HG03095 (cell line): ENCODE results near the gene C1orf159.
"Not testable (repeated sequence)": the region's sequence is repeated elsewhere in the genome, so short reads cannot be mapped to it uniquely, and the experiment has no call there.

Experiments
- ATAC-seq: cut with Tn5 transposase; IDR thresholded peaks from one replicate; pipeline ENCODE4 v1.9.1; 2021; ENCODE audit warnings: moderate library complexity; ENCODE audit not compliant: unreplicated experiment

Gene C1orf159

DNA sequence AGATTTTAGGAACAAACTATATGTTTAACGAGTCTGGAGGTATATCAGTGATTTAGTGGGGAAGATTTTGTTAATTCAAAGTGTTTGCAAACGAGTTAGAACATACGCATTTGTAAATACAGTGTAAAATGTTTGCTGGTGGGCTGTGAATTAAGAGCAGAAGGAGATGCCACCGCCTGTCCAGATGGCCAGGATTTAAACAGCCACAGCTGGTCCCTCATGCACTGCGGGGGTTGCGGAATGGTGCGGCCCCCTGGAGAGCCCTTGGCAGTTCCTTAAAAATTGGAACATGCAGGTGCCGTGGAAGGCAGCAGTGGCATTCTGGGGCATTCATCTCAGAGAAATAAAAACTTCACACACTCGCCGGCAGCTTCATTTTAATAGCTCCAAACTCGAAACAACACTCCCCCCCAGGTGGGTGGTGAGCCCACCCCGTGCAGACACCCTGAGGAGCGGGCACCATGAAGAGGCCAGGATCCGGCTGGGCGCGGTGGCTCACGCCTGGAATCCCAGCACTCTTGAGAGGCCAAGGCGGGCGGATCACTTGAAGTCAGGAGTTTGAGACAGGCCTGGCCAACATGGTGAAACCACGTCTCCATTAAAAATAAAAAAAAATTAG lies 3.5 kb upstream of the C1orf159 start:
- ATAC-seq = no peak

DNA sequence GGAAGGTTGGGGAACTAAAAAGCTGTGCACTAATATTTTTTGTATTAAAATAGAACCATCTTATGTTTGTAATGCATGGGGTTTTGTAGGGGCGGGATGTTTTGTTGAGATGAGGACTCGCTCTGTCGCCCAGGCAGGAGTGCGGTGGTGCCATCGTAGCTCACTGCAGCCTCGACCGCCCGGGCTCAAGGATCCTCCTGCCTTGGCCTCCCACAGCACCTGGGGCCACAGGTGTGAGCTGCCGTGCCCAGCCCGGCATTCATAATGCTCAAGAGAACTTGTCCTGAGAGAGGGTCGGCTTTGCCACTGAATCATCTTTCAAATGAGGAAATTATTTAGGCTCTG lies 3.0 kb upstream of the C1orf159 start:
- ATAC-seq = no peak

DNA sequence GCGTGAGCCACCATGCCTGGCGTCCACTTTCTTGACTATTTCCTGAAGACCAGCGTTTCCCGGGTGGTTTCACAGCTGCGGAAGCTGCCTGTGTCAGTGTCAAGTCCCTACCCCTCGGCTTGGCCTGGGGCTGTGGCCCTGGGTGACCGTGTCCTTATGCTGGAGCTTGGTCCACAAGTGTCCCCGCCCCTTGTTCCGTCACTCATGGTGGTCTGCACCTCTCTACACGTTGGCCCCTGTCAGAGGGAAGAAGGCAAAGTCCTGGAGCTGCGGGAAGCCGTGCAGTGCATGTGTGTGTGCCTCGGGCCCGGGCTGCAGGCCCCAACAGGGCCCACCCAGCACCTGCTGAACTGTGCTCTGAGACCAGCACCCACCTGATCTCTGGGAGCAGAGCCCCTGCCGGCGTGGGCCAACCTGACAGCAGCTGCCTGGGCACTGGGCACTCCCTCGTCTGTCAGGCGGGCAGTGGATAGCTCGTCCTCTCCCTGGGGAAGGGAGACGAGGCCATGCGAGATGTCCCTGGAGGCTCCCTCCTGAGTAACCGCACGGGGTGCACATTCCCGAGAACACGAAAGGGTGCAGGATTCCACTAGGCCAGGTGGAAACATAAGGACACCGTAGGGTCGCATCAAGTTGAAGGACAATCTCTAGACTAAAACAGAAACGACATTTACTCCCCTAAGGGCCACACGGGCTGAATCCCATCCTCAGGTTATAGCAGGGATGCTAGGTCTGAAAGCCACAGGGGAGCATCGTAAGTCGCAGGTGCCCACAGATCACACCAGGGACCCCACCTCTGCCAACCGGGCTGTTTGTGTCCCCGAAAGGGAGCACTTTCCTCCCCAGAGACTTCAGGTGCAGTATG lies 2.4 kb upstream of the C1orf159 start:
- no peak for ATAC-seq

DNA sequence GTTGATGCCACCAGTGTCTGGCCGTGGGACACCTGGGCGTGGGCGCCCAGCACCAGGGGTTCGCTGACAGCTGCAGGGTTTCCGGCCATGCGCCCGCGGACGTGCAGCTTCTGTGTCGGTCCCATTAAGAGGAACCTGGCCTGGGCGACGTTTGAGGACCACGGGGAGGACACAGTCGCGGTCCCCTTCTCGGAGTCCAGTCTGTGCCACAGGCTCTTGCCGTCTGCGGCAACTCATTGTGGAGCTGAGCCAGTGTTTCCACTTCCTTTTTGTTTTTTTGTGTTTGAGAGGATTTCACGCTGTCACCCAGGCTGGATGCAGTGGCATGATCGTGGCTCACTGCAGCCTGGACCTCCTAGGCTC lies 1.6 kb upstream of the C1orf159 start:
- no peak for ATAC-seq

DNA sequence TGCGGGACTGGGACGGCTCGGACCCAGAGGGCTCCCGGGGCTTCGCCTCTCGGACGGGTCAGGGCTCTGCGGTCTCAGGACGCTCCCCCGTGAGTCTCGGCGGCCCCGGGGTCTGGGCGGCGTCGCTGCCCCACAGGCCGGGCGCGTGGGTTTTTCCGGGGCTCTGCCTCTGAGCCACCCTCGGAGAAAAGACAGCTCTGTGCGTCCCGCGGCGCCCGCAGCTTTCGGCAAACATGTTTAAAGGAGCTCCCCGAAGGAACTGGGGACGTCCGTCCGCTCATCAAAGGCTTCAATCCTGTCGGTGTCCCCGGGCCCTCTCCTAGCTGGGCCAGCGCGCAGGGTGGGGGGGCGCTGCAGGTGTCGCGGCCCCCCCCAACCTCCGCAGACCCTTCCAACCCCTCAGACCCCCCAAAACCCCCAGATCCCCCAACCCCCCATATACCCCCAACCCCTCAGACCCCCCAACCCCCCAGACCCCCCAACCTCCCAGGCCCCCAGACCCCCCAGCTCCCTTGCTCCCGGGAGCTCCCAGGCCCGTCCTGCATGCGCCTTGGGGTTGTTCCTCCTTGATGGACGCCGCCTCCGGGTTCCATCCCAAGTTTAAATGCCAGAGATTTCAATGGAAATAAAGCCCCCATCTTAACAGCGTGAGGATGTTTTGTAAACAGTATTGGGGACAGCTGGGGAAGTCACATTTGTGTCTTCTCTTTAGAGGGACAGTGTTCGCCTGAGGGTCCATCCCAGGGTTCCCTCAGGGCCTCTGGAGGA lies 996 bp upstream of the C1orf159 start:
- no peak for ATAC-seq

DNA sequence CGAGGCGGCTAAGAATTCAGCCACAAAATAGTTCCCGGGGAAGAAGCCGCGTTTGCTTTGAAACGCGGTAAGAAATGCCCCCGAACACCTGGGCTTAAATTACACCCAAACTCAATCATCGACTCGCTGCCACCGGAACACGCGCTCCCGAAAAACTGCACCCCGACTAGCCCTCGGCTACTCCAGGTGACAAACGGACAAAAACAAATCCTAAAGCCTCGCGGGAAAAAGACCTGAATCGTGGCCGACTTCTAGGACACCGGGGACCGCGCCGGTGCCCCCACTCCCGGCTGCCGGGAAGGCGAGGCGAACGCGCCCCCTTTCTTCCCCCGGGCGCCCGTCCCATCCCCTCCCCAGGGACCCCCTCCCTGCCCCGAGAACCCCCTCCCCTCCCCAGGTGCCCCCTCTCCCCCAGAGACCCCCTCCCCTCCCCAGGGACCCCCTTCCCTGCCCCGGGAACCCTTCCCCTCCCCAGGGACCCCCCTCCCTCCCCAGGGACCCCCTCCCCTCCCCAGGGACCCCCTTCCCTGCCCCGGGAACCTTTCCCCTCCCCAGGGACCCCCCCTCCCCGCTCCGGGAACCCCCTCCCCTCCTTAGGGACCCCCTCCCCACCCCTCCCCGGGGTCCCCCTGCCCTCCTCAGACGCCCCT lies 628 bp downstream of the C1orf159 start:
- ATAC-seq = no peak

DNA sequence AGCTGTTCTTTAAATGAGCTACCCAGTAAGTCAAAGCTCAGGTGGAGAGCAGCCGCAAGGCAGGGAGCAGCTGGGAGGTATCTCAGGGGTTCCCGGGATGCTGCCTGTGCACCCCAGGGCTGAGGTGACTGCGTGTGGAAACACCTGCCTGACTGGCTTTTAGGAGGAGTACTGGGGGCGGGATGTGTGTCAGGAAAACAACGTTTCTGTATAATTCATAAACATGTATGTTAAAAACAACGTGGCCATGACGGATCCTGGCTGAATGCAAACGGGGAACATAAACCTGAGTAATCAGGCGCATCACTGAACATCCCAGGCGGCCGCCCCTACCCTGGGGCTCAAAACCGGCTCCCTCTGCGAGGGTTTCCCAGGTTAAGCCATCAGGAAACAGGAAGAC lies 1.5 kb downstream of the C1orf159 start:
- ATAC-seq = no peak

DNA sequence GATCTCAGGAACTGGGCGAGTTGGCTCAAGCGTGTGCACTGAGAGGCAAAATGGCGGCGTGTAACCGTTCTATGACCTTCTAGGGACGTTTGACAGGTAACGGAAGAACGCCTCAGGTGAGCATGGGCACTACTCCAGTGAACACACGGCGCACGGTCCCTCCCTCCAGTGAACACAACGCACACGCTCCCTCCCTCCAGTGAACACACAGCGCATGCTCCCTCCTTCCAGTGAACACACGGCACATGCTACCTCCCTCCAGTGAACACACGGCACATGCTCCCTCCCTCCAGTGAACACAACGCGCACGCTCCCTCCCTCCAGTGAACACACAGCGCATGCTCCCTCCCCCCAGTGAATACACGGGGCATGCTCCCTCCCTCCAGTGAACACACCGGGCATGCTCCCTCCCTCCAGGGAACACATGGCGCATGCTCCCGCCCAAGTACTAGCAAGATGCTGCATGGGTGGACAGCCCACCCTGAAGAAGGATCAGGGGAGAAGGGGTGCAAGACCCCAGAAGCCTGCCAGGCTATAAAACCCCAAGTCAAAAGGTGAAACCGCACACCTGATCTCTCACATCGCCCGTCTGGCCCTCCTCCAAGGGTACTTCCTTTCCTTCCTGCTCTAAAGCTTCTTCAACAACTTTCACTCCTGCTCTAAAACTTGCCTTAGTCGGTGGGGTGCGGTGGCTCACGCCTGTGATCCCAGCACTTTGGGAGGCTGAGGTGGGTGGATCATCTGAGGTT lies 3.5 kb downstream of the C1orf159 start:
- ATAC-seq = no peak

DNA sequence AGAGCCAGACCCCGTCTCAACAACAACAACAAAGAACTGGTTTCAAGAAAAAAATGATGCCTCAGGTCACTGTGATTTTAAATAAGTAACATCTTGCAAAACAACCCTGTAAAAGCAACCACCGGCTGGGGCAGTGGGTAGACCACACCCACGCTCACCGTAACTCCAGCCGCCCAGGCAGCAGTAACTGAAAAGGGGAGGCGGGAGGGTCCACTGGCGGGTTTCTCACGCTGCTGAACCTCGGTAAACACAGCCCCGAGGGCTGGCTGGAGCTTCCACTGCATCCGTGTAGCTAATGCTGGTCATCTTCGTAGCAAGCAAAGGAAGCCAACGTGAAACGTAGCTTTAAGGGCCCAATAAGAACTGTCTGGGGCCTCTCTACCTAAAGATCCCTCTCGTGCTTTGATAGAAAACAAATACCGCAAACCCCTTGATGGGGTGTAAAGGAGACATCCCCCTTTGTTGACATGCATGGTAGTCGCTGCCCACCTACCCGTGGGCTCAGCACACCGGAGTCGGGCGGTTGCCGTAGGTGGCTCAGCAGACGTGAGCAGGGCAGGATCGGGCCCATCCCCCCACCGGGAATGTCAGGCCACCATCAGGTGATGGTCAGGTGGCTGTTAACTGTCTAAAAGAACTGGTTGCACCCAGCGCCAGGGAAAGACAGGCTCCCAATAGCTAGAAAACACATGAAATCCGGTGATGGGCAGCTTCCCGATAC lies 4.2 kb downstream of the C1orf159 start:
- no peak for ATAC-seq

DNA sequence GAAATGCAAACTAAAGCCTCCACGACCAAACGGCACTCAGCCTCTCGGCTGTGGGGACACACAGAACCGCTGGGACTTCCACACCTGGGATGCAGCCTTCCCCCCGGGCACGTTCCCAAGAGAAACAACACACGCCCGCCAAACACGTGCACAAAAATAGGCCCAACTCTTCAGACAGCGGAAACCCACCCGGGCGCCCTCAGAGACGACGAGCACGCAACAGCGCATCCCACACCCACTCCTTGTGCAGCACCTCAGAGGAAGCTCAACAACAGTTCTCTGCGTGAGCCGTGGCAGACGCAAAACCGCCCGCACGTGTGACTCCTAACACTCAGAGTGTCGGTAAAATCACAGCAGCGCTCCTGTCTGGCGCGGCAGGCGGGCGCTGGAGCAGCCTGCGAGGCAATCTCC lies 5.3 kb downstream of the C1orf159 start:
- no peak for ATAC-seq

DNA sequence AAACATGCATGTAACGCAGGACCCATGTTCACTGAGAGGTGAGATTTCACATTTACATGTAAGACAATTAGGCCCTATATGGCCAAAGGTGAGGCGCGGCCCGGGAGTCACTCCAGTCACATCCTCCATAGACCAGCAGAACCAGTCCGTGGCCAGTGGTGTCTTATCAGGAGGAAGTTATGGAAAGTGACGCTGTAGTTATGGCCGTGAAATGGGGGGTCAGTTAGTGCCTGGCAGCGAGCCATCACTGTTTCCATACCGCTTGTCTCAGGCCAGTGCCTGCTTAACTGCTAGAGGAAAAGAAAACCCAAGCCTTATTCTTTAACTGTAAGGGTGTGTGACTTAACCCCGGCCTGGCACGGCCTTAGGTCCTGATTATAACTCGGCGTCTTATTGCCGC lies 6.1 kb downstream of the C1orf159 start:
- no peak for ATAC-seq

DNA sequence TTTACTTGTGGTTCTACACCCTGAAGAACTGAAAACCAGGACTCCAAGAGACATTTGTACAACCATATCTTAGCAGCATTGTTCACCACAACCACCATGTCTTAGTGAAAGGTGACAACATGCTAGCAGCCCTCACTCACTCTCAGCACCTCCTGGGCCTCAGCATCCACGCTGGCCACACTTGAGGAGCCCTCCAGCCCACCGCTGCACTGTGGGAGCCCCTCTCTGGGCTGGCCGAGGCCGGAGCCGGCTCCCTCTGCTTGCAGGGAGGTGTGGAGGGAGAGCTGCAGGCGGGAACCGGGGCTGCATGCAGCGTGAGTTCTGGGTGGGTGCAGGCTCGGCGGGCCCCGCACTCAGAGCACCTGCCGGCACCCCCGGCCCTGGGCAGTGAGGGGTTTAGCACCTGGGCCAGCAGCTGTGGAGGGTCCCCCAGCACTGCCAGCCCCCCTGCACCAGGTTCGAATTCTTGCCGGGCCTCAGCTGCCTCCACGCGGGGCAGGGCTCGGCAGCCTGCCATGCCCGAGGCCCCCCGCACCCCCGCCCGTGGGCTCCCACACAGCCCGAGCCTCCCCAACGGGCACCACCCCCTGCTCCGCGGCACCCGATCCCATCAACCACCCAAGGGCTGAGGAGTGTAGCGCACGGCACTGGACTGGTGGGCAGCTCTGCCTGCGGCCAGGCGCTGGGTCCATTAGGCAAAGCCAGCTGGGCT lies 9.2 kb downstream of the C1orf159 start:
- ATAC-seq = no peak

DNA sequence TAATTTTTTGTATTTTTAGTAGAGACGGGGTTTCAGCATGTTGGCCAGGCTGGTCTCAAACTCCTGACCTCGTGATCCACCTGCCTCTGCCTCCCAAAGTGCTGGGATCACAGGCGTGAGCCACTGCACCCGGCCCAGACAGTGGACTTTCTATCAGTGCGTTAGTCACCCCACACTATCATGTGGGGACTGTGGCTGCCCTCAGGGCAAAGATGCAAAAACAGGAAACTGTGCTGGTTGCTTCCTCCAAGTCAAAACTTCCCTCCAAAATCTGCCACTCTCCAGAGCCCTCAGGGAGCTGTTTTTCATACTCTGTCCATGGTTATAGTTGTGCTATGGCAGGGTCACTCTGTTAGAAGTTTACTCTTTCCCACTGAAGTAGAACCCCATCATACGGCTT lies 11.7 kb downstream of the C1orf159 start:
- not testable (repeated sequence) for ATAC-seq

DNA sequence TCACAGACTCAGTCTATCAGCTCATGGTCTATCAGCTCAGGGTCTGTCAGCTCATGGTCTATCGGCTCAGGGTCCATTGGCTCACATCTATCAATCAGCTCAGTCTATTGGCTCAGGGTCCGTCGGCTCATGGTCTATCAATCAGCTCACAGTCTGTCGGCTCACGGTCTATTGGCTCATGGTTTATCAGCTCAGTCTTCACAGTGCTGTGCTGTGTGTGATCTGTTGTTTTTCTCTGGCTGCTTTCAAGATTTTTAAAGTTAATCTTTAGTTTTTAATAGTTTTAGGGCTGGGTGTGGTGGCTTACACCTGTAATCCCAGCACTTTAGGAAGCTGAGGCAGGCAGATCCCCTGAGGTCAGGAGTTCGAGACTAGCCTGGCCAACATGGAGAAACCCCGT lies 14.4 kb downstream of the C1orf159 start:
- ATAC-seq = no peak

DNA sequence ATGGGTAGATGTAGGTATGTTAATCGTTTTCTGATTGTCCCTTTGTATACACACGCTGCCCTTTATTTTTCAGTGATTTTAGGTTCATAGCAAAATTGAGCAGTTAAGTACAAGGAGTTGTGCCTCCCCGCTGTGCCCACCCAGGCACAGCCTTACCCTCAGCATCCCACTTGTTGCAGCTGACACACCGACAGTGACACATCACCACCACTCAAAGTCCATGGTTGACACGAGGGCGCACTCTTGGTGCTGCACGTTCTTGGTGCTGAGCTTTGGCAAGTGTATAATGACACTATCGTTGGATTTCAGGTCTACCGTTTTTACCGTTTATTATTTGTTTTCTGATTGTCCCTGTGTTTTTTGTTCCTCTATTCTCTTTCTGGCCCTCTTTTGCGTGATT lies 15.6 kb downstream of the C1orf159 start:
- ATAC-seq = no peak

DNA sequence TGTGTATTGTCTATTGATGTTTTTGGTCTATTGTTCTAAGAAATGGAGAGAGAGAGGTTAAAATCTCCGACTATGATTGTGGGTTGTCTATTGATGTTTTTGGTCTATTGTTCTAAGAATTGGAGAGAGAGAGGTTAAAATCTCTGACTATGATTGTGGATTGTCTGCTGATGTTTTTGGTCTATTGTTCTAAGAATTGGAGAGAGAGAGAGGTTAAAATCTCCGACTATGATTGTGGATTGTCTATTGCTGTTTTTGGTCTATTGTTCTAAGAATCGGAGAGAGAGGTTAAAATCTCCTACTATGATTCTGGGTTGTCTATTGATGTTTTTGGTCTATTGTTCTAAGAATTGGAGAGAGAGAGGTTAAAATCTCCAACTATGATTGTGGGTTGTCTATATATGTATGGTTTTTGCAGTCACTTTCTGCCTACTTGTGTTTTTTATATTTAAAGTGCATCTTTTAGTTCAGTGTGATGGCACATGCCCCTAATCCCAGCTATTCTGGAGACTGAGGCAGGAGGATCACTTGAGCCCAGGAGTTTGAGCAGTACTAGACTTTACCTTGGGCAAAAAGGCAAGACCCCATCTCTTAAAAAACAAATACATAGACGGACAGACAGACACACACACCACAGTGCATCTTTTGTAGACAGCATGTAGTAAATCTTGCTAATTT lies 16.2 kb downstream of the C1orf159 start:
- ATAC-seq = no peak

DNA sequence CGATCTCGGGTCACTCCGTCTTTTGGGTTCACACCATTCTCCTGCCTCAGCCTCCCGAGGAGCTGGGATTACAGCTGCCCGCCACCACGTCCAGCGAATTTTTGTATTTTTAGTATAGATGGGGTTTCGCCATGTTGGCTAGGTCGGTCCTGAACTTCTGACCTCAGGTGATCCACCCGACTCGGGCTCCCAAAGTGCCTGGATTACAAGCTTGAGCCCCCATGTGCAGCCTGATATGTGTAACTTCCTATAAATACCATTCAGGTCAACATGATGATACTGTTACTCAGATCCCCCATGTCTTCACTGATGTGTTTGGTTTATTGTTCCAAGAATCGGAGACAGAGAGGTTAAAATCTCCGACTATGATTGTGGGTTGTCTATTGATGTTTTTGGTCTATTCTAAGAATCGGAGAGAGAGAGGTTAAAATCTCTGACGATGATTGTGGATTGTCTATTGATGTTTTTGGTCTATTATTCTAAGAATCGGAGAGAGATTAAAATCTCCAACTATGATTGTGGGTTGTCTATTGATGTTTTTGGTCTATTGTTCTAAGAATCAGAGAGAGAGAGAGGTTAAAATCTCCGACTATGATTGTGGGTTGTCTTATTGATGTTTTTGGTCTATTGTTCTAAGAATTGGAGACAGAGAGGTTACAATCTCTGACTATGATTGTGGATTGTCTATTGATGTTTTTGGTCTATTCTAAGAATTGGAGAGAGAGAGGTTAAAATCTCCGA lies 17.0 kb downstream of the C1orf159 start:
- ATAC-seq = no peak

DNA sequence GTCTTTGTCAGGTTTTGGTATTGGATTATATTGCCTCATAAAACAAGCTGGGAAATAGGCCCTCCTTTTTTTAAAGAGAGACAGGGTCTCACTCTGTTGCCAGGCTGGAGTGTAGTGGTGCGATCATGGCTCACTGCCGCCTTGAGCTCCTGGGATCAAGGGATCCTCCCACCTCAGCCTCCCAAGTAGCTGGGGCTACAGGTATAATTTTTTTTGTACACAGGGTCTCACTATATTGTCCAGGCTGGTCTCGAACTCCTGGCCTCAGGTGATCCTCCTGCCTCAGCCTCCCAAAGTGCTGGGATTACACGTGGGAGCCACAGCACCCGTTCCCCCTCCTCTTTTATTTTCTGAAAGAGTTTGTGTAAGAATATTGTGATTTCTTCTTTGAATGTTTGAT lies 19.8 kb downstream of the C1orf159 start:
- ATAC-seq = not testable (repeated sequence)
